Ureter (tissue), 1 donor: ENCODE data around the gene LARP4. TPM values are rescaled to one million over a fixed set of nuclear protein-coding genes. Genes with fewer than 3 reads are reported as not detected.
"Not testable (repeated sequence)": the region's sequence is repeated elsewhere in the genome, so short reads cannot be mapped to it uniquely, and the experiment has no call there.

ENCODE experiments used
- DNase-seq: peaks from one replicate; pipeline ENCODE4 v3.0.0-alpha.2; 2020; ENCODE audit warnings: low spot score
- total RNA-seq: library from RNA; stranded (reverse); gene quantifications from one replicate; pipeline ENCODE4 v1.2.4, GENCODE V29; 2023
- donor health status: DM: yes; HTN: yes; CAD: no.

LARP4 gene
- 94.3 TPM for total RNA-seq

DNA sequence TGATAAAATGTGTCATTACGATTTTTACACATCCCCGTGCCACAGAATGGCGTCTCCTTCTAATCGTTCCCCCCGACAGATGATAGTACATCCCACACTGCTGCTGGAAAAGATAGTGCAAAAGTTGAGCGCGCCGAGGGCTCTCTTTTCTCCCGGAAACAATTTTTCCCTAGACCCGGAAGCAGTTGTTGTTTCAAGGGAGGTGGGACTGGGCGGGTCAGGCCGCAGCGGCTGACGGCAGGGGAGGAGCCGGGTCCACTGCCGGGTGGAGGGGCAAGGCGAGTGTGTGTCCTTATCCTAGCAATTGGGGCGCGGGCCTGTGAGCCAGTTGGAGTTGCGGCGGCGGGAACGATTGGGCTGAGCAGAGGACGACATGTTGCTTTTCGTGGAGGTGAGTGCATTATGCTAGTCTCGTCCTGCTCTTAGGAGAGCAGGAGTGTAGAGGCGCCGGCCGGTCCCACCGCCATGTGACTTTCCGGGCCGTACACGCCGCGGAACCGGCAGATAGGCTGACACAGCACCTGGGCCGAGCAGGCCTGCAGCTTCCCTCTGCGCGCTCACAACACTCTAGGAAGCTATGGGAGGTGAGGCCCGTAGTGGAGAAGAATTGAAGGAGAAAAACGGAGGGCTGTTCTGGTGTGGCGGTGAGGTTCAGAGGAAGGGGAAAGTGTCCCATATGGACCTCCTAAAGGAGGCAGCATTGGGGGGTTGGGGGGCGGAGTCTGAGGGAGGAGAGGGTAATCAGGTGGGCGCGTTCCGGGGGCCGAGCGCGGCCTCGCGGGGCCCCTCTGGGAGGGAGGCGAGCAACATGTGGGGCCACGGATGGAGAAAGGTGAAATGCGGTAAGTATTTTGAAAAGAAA, at the start of gene LARP4:
Gene LARP4 (plus strand): TSS at position 248 of the 862 bp plus-strand sequence. CDS start 126 bp downstream, at position 374.
- peak; percentile 95 for DNase-seq

DNA sequence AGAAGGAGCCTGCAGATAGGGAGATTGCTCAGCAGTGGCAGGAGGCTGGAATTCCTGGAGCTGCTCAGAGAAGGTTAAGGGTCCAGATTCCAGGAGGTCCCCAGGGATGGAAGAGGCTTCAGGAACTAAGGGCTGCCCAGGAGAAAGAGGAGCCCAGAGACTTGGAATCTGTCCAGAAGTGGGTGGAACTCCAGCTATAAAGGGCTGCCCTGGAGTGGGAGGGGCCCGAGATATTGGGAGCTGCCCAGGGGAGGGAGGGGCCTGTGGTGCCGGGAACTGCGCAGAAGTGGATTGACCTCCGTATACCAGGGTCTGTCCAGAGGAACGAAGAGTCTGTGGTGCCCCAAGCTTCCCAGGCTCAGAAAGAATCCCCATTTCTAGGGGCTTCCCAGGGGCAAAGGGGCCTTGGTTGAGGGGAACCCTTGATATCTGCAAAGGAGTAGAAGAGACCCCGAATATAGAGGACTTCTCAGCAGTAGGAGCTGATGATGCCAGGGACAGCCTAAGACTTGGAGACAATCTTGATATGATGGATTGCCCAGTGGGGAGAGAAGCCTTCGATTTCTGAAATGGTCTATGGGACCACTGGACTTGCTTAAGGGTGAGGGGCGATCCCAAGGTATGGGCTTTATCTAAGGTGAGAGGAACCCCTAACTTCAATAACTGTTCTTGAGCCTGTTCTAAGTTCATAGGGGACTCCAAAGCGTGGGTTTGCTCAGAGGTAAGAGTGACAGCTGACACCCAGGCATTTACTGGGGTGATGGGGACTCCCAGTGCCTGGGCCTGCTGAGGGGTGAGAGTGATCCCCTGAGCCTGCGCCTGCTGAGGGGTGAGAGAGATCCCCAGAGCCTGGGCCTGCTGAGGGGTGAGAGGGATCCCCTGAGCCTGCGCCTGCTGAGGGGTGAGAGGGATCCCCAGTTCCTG, 49.3 kb upstream of the LARP4 start:
- no peak for DNase-seq

GRCh38 chr12:50353404-50353803, 47.3 kb upstream of the LARP4 start:
- DNase-seq, result no peak

GRCh38 chr12:50353869-50354593, 46.7 kb upstream of the LARP4 start:
- no peak for DNase-seq

GRCh38 chr12:50354908-50355307, 45.8 kb upstream of the LARP4 start:
- no peak for DNase-seq

DNA sequence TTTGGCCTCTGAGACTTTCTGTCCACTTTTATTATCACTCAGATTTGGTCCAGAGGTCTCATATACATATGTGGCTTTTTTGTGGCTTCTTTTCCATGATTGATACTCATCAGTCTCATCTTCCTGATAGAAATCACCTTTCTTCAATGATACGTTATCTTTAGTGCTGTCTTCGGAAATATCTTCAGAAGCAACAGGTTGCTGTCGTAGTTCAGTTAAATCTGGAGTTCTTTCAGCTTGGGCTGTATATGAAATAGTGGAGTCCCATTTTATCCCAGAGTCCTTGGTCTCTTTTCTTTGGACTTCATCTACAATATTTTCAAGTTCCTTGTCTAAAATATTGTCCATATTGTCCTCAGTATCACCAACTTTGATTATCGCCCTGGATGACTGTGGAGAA, 45.3 kb upstream of the LARP4 start:
- DNase-seq, result no peak

GRCh38 chr12:50362671-50363070, 38.0 kb upstream of the LARP4 start:
- no peak for DNase-seq

DNA sequence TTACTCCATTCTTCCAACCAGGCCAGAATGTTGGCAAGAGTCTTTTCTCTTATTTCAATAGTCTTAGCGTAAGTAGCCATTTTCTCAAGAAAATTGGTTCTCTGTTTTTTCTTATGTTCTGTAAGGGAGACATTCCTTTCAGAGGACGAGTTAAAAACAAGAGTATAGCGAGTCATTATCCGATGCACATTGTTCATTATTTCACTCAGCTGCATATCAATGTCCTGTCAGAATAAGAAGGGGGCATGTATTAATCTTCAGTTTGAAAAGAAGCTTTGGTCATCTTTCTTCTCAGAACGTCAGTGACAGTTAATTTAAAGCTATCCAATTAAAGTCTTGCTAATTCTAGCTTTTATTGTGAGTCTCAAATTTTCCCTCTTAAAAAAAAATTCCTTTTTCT, 37.5 kb upstream of the LARP4 start:
- DNase-seq, result no peak

DNA sequence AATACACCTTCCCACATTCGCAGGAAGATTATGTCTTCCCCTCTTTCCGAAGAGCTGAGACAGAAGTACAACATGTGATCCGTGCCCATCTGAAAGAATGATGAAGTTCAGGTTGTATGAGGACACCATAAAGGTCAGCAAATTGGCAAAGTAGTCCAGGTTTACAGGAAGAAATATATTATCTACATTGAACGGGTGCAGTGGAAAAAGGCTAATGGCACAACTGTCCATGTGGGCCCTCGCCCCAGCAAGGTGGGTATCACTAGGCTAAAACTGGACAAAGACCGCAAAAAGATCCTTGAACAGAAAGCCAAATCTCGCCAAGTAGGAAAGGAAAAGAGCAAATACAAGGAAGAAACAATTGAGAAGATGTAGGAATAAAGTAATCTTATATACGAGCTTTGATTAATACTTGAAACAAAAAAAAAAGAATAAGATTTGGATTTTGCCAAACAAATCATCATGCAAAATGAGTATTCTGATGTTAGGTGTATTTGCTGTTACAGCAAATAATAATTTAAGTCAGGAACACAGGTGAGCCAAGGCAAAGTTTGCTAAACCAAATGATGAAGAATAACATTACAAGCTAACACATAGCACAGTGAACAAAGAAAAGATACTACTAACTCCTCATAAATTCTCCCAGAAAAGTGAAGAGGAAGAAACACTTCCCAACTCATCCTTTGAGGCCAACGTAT, 34.8 kb upstream of the LARP4 start:
- DNase-seq, result no peak

DNA sequence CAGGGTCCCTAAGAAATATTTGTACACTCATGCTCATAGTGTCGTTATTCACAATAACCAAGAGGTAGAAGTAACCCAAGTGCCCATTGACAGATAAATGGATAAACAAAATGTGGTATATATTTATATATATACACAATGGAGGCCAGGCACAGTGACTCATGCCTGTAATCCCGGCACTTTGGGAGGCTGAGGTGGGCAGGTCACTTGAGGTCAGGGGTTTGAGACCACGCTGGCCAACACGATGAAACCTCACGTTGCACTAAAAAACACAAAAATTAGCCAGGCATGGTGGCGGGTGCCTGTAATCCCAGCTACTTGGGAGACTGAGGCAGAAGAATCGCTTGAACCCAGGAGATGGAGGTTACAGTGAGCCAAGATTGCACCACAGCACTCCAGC, 30.0 kb upstream of the LARP4 start:
- not testable (repeated sequence) for DNase-seq

DNA sequence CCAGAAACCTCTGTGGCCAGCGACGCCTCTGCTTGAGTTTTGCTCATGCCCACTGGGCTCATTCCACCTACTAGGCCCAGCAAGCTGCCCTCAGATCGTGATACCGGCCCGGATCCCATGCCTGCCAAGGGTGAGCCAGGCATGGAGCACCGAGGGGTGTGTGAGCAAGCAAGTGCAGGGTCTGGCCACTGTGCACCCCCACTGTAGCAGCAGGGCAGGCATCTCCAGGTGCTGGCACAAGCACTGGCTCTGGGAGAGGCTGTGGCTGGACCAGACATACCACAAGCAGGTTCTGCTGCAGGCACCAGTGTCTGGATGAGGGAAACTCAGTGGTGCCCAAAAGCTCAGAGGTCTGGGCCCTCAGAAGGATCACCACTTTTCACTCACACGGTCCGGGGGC, 24.9 kb upstream of the LARP4 start:
- DNase-seq, result no peak

- no peak for DNase-seq
These were observed 19.8 kb upstream of the LARP4 start for GRCh38 chr12:50380761-50381325.

GRCh38 chr12:50387487-50387886, 13.2 kb upstream of the LARP4 start:
- DNase-seq, result no peak

- DNase-seq, result peak; percentile 26
These were observed 12.7 kb upstream of the LARP4 start for GRCh38 chr12:50387972-50388478.

GRCh38 chr12:50388793-50389192, 11.9 kb upstream of the LARP4 start:
- not testable (repeated sequence) for DNase-seq

- no peak for DNase-seq
These were observed 10.4 kb upstream of the LARP4 start for GRCh38 chr12:50390316-50390741.

- DNase-seq, result no peak
These were observed 6.1 kb upstream of the LARP4 start for GRCh38 chr12:50394469-50395029.

- DNase-seq, result no peak
These were observed 3.5 kb upstream of the LARP4 start for GRCh38 chr12:50397117-50397650.

DNA sequence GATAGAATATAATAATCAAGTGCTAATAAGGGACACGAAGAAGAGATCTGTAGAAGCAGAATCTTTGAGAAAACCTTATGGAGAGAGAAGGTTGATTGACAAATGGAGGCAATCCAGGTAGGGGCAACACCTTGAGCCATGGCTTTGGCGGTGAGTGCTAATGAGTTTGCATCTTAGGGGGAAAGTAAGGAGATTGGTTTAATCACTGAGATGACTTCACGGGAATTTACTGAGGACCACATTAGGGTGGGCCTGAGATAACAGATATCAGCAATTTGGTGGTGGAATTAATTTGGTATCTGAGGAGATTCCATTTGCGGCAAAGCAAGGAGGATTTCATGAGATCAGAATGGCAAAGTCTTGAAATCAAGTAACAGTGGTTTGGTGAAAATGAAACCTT, 1.8 kb upstream of the LARP4 start:
- no peak for DNase-seq

- DNase-seq, result no peak
These were observed 514 bp upstream of the LARP4 start for GRCh38 chr12:50400104-50400637.
